GM23338 (cell line): ENCODE measurements around the gene SMG6. TPM values are rescaled to one million over a fixed set of nuclear protein-coding genes. Genes with fewer than 3 reads are reported as not detected.

Experiments used
- ATAC-seq: fragments of 200-7000 bp; cut with Tn5 transposase; 3 replicates; pipeline ENCODE4 v1.9.1; 2020
- DNase-seq: peaks from one replicate; pipeline ENCODE4 v3.0.0-alpha.2; 2015; ENCODE audit warnings: low spot score
- H2AFZ ChIP-seq: fragments of 200-600 bp; sonication (generic); 2 replicates; pipeline ENCODE4 v1.8.0; 2016; ENCODE audit warnings: antibody characterized with exemption, mild to moderate bottlenecking, moderate library complexity
- H3F3A ChIP-seq: fragments of 200-600 bp; sonication (generic); replicated peaks from 2 replicates; pipeline ENCODE4 v1.8.0; 2017; ENCODE audit warnings: antibody characterized with exemption, mixed run types, low read depth
- H3K27ac ChIP-seq: fragments of 200-600 bp; sonication (generic); 2 replicates; pipeline ENCODE4 v1.6.1; 2016; ENCODE audit warnings: low read depth
- H3K27me3 ChIP-seq: fragments of 200-600 bp; sonication (generic); 2 replicates; pipeline ENCODE4 v1.8.0; 2016; ENCODE audit warnings: mild to moderate bottlenecking, mixed run types, moderate library complexity; ENCODE audit not compliant: insufficient read depth
- H3K36me3 ChIP-seq: fragments of 200-600 bp; sonication (generic); 2 replicates; pipeline ENCODE4 v1.8.0; 2016; ENCODE audit warnings: mild to moderate bottlenecking; ENCODE audit not compliant: insufficient read depth
- H3K4me1 ChIP-seq: fragments of 200-600 bp; sonication (generic); 2 replicates; pipeline ENCODE4 v1.8.0; 2016; ENCODE audit warnings: mild to moderate bottlenecking, moderate library complexity; ENCODE audit not compliant: insufficient read depth
- H3K4me2 ChIP-seq: fragments of 200-600 bp; sonication (generic); 2 replicates; pipeline ENCODE4 v1.7.1; 2017; ENCODE audit warnings: mixed run types
- H3K4me3 ChIP-seq: fragments of 200-600 bp; sonication (generic); 2 replicates; pipeline ENCODE4 v1.6.1; 2016; ENCODE audit warnings: mixed run types
- H3K79me2 ChIP-seq: fragments of 200-600 bp; sonication (generic); replicated peaks from 2 replicates; pipeline ENCODE4 v1.8.0; 2017; ENCODE audit warnings: mild to moderate bottlenecking; ENCODE audit not compliant: insufficient read depth
- H3K9me2 ChIP-seq: fragments of 200-600 bp; sonication (generic); 2 replicates; pipeline ENCODE4 v1.8.0; 2017; ENCODE audit not compliant: insufficient read depth
- H4K20me1 ChIP-seq: fragments of 200-600 bp; sonication (generic); replicated peaks from 2 replicates; pipeline ENCODE4 v1.8.0; 2017; ENCODE audit warnings: mild to moderate bottlenecking; ENCODE audit not compliant: insufficient read depth
- H3K27ac Mint-ChIP-seq: 2 replicates; pipeline ENCODE4 v1.8.0; 2020; ENCODE audit warnings: inconsistent platforms, mild to moderate bottlenecking, moderate library complexity, mixed read lengths
- H3K27me3 Mint-ChIP-seq: 3 replicates; pipeline ENCODE4 v1.8.0; 2022; ENCODE audit warnings: low read depth, mild to moderate bottlenecking, moderate library complexity, mixed read lengths, inconsistent platforms; ENCODE audit not compliant: insufficient read depth, poor library complexity
- H3K36me3 Mint-ChIP-seq: 3 replicates; pipeline ENCODE4 v1.8.0; 2021; ENCODE audit warnings: low read depth, mild to moderate bottlenecking, inconsistent platforms, moderate library complexity, mixed read lengths
- H3K4me1 Mint-ChIP-seq: 3 replicates; pipeline ENCODE4 v1.8.0; 2020; ENCODE audit warnings: mild to moderate bottlenecking, inconsistent platforms, mixed read lengths
- H3K4me3 Mint-ChIP-seq: 3 replicates; pipeline ENCODE4 v1.8.0; 2021; ENCODE audit warnings: moderate library complexity, mild to moderate bottlenecking, inconsistent platforms, mixed read lengths
- H3K9me3 Mint-ChIP-seq: 3 replicates; pipeline ENCODE4 v1.8.0; 2020; ENCODE audit warnings: moderate library complexity, mild to moderate bottlenecking, inconsistent platforms, mixed read lengths
- CREB1 ChIP-seq: fragments of 250-450 bp; sonication (Bioruptor Pico); IDR thresholded peaks from 2 replicates; pipeline ENCODE4 v1.5.0; 2020; ENCODE audit warnings: low read depth, mild to moderate bottlenecking, moderate library complexity
- CTCF ChIP-seq, 2 experiments: fragments of 200-600 bp in 1 of 2; sonication (generic) in 1 of 2; conservative IDR thresholded peaks; 2 replicates each; pipeline versions ENCODE4 v1.5.1 to v1.6.1; 2016 to 2017; ENCODE audit warnings: antibody characterized with exemption in 2 of 2, low read depth in 2 of 2, mild to moderate bottlenecking in 2 of 2, moderate library complexity in 1 of 2
- ETS1 ChIP-seq: IDR thresholded peaks from 2 replicates; pipeline ENCODE4 v1.6.1; 2016; ENCODE audit warnings: antibody characterized with exemption
- EZH2 ChIP-seq: fragments of 200-600 bp; sonication (generic); IDR thresholded peaks from one replicate; pipeline ENCODE4 v1.8.0; 2017; ENCODE audit warnings: antibody characterized with exemption, mild to moderate bottlenecking, low read depth; ENCODE audit not compliant: unreplicated experiment
- EZH2phosphoT487 ChIP-seq: fragments of 200-600 bp; sonication (generic); IDR thresholded peaks from one replicate; pipeline ENCODE4 v1.8.1; 2018; ENCODE audit warnings: antibody characterized with exemption; ENCODE audit not compliant: unreplicated experiment
- JUNB ChIP-seq: IDR thresholded peaks from one replicate; pipeline ENCODE4 v1.6.1; 2016; ENCODE audit warnings: antibody characterized with exemption; ENCODE audit not compliant: unreplicated experiment
- NANOG ChIP-seq: IDR thresholded peaks from 2 replicates; pipeline ENCODE4 v1.6.1; 2016; ENCODE audit warnings: antibody characterized with exemption, borderline replicate concordance
- POLR2AphosphoS5 ChIP-seq: IDR thresholded peaks from 2 replicates; pipeline ENCODE4 v1.6.1; 2016; ENCODE audit warnings: antibody characterized with exemption, low read depth
- STAT1 ChIP-seq: IDR thresholded peaks from one replicate; pipeline ENCODE4 v1.6.1; 2016; ENCODE audit warnings: antibody characterized with exemption; ENCODE audit not compliant: unreplicated experiment
- ZNF114 ChIP-seq: fragments of 250-450 bp; sonication (Bioruptor Pico); IDR thresholded peaks from 2 replicates; pipeline ENCODE4 v1.5.0; 2020; ENCODE audit warnings: mild to moderate bottlenecking, moderate library complexity
- ZNF331 ChIP-seq: fragments of 250-450 bp; sonication (Bioruptor Pico); IDR thresholded peaks from 2 replicates; pipeline ENCODE4 v1.5.0; 2020; ENCODE audit warnings: low read depth, mild to moderate bottlenecking, moderate library complexity
- polyA plus RNA-seq: library from polyadenylated mRNA; unstranded; fragments of >200 nt; fragmentation: Nextera tagmentation; extraction: Ambion mirVana; gene quantifications from 2 replicates; pipeline ENCODE4 v1.2.1, GENCODE V29; 2016
- total RNA-seq: library from RNA; depleted of rRNA; stranded (reverse); fragments of >200 nt; shearing (Covaris generic); gene quantifications from 2 replicates; pipeline ENCODE4 v1.2.3, GENCODE V29; 2014
- TF ChIP-seq, protein P1 (sequence below): IDR thresholded peaks from one replicate; pipeline ENCODE4 v1.6.1; 2018; ENCODE audit warnings: antibody characterized with exemption; ENCODE audit not compliant: unreplicated experiment

SMG6 gene
- total and polyA plus RNA-seq, 2 experiments from 2014 or later, result 10.4 to 43.1 TPM

GRCh38 chr17:2101448-2102257 is 201.9 kb downstream of the SMG6 start (continued):
- TF ChIP-seq ETS1, result no peak
- TF ChIP-seq CTCF (conservative IDR thresholded peaks at IDR 0.05; ENCODE audit: low read depth in 2 of 2), result no peak
- TF ChIP-seq STAT1, result no peak
- no peak for TF ChIP-seq EZH2phosphoT487
- TF ChIP-seq EZH2, result no peak
- TF ChIP-seq, protein P1, sequence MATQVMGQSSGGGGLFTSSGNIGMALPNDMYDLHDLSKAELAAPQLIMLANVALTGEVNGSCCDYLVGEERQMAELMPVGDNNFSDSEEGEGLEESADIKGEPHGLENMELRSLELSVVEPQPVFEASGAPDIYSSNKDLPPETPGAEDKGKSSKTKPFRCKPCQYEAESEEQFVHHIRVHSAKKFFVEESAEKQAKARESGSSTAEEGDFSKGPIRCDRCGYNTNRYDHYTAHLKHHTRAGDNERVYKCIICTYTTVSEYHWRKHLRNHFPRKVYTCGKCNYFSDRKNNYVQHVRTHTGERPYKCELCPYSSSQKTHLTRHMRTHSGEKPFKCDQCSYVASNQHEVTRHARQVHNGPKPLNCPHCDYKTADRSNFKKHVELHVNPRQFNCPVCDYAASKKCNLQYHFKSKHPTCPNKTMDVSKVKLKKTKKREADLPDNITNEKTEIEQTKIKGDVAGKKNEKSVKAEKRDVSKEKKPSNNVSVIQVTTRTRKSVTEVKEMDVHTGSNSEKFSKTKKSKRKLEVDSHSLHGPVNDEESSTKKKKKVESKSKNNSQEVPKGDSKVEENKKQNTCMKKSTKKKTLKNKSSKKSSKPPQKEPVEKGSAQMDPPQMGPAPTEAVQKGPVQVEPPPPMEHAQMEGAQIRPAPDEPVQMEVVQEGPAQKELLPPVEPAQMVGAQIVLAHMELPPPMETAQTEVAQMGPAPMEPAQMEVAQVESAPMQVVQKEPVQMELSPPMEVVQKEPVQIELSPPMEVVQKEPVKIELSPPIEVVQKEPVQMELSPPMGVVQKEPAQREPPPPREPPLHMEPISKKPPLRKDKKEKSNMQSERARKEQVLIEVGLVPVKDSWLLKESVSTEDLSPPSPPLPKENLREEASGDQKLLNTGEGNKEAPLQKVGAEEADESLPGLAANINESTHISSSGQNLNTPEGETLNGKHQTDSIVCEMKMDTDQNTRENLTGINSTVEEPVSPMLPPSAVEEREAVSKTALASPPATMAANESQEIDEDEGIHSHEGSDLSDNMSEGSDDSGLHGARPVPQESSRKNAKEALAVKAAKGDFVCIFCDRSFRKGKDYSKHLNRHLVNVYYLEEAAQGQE, result no peak
- no peak for TF ChIP-seq POLR2AphosphoS5

DNA sequence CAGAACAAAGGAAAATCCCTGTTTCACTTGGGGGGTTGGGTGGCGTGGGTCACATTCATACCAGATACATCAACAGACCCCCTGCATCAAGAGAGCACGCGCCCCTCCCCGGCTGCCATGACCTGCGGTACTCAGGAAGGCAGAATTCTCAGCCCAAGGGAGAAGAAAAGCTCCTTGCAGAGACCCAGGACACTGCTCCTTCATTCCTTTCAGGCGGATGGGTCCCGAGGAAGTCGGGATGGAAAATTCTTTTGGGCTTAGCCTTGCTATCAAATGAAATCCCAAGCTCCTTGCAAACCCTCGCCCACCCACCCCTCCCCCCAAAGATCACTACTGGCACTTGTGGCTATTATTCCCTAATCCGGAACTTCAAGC is 208.1 kb downstream of the SMG6 start:
- H3K4me1 Mint-ChIP-seq, result peaks cover 26% of the 10 kb centered on the region
- Histone ChIP-seq H3K36me3 (no peaks in the 10 kb centered on the region), H2AFZ (no peak overlapping the region), H3F3A (0 out of 2 replicates have a peak, but pooled peaks cover 2% of the 10 kb centered on the region), H3K4me2 (peak overlapping the region; percentile 57; the same call in 1 of the 2 replicates), H3K4me1 (peaks cover 13% of the 10 kb centered on the region), H3K4me3 (no peak overlapping the region), H3K79me2 (no peaks in the 10 kb centered on the region), H3K9me2 (no peaks in the 10 kb centered on the region), H3K27me3 (no peaks in the 10 kb centered on the region), H4K20me1 (no peaks in the 10 kb centered on the region), H3K27ac (0 out of 2 replicates have a peak overlapping the region, but pooled peaks have one; percentile 55)
- H3K9me3 Mint-ChIP-seq, result no peaks in the 10 kb centered on the region
- peak; percentile 43 for DNase-seq
- H3K36me3 Mint-ChIP-seq, result no peaks in the 10 kb centered on the region; the same call in 2 of the 3 replicates
- H3K4me3 Mint-ChIP-seq, result no peak overlapping the region
- peak overlapping the region; percentile 68; the same call in 1 of the 2 replicates for H3K27ac Mint-ChIP-seq
- peak; percentile 24 for ATAC-seq
- H3K27me3 Mint-ChIP-seq, result peaks cover 5% of the 10 kb centered on the region
- TF ChIP-seq CTCF (conservative IDR thresholded peaks at IDR 0.05; ENCODE audit: low read depth in 2 of 2) (no peak), ZNF114 (CRISPR knock-in tag) (no peak), EZH2 (no peak), STAT1 (no peak), ZNF331 (CRISPR knock-in tag) (no peak), CREB1 (CRISPR knock-in tag) (no peak), ETS1 (no peak), NANOG (no peak), JUNB (no peak)
